ENCODE measurements around the gene REEP1.

DNA sequence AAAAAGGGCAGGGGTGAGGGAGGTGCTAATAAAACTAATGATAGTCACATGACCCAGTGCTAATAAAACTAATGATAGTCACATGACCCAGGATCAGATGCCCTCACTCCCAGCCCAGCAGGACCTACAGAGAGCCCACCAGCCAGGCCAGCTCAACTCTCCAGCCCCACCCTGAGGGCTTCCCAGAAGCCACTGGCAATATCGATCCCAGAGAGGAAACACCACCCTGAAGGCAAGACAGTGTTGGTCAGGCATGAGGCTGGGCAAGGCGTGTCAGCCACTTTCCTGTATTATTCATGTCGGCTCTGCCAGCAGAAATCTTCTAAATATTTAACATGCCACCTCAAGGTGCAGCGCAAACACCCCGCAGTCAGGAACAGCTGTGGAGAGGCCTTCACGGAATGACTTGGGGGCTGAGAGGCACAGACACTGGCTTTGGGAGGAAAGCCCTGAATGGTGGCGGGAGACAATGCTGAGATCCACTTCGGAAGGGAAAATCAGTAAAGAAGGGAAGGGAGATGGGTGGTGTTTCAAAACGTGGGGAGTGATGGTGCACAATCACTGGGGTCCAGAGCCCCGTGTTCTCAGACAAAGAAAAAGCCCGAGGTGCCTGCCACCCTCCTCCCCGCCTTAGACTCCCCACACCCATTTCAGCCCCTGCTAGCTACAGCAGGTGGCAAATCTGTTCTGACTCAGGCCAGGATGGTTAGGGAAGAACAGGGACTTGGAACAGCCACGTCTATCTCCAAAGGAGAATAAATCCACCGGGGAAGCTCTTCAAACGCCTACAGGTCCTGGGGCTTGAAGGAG, 1.4 kb downstream of the REEP1 start:
- TF ChIP-seq CTCF (IDR thresholded peaks at IDR 0.05) (no peak), EP300 (IDR thresholded peaks at IDR 0.05) (no peak), POLR2A (IDR thresholded peaks at IDR 0.05) (no peak)
